HCT116 (cell line): ENCODE results near the gene SNN. TPM values are rescaled to one million over a fixed set of nuclear protein-coding genes. Genes with fewer than 3 reads are reported as not detected.

ENCODE experiments used
- ATAC-seq: fragments of 200-7000 bp; cut with Tn5 transposase; 2 replicates; pipeline ENCODE4 v1.9.1; 2020; ENCODE audit warnings: mild to moderate bottlenecking, moderate library complexity
- BruUV-seq: library from RNA; stranded (reverse); fragments of 400-500 nt; replicated peaks from 2 replicates; lab custom pipeline; 2021; lab: Mats Ljungman, UMichigan
- CTCF ChIA-PET: fragments of 300-600 bp; sonication (Branson Sonifier 250); formaldehyde crosslinking; loops from one replicate; lab custom pipeline; 2021; ENCODE audit warnings: antibody characterized with exemption; lab: Charles Lee
- POLR2A ChIA-PET: fragments of 300-600, 350-600 bp; sonication (Branson Sonifier 250); formaldehyde crosslinking; loops from one replicate; lab custom pipeline; 2021; ENCODE audit warnings: antibody characterized with exemption; lab: Charles Lee
- RAD21 ChIA-PET, 2 experiments: fragments of 300-600 bp; sonication (Branson Sonifier 250); formaldehyde crosslinking; loops; one replicate each; lab custom pipeline; 2023; ENCODE audit warnings: low total read pairs in 2 of 2; ENCODE audit not compliant: uncharacterized antibody in 2 of 2, unreplicated experiment in 2 of 2, low non-redundant PET in 1 of 2; lab: Charles Lee
- DNase-seq: peaks from one replicate; pipeline ENCODE4 v3.0.0-alpha.2; 2010; ENCODE audit warnings: low read depth, low spot score
- H2AFZ ChIP-seq: fragments of 200-600 bp; shearing (Covaris generic), sonication (generic); 2 replicates; pipeline ENCODE4 v1.6.1; 2017; ENCODE audit warnings: low read depth, mixed run types, mixed read lengths, antibody characterized with exemption, low read length; ENCODE audit not compliant: poor library complexity, severe bottlenecking
- H3K27ac ChIP-seq: 2 replicates; pipeline ENCODE4 v1.5.1; 2012; ENCODE audit warnings: low read depth, low read length
- H3K27me3 ChIP-seq: fragments of 200-600 bp; sonication (generic); 2 replicates; pipeline ENCODE4 v1.6.1; 2016; ENCODE audit warnings: mixed run types, low read length, mixed read lengths; ENCODE audit not compliant: insufficient read depth
- H3K36me3 ChIP-seq, 2 experiments: fragments of 200-500 bp in 1 of 2; fragments of 200-600 bp in 1 of 2; sonication (Bioruptor generic) in 1 of 2; sonication (generic) in 1 of 2; 2 replicates each; pipeline versions ENCODE4 v1.5.1 to v1.6.1; 2014 to 2016; ENCODE audit warnings: low read length in 2 of 2, inconsistent platforms in 1 of 2, mixed read lengths in 1 of 2, mixed run types in 1 of 2; ENCODE audit not compliant: insufficient read depth in 2 of 2, control insufficient read depth in 1 of 2
- H3K4me1 ChIP-seq, 2 experiments: fragments of 200-600 bp in 1 of 2; sonication (generic) in 1 of 2; 2 replicates each; pipeline versions ENCODE4 v1.5.1 to v1.6.1; 2012 to 2017; ENCODE audit warnings: low read length in 2 of 2, inconsistent platforms in 1 of 2, mild to moderate bottlenecking in 1 of 2, mixed read lengths in 1 of 2, mixed run types in 1 of 2, moderate library complexity in 1 of 2; ENCODE audit not compliant: insufficient read depth in 2 of 2, control insufficient read depth in 1 of 2
- H3K4me2 ChIP-seq: fragments of 200-600 bp; sonication (generic); 2 replicates; pipeline ENCODE4 v1.6.1; 2017; ENCODE audit warnings: mixed run types, low read length, mixed read lengths
- H3K4me3 ChIP-seq, 2 experiments: fragments of 200-600 bp in 1 of 2; sonication (generic) in 1 of 2; replicated peaks in 1 of 2; 2 replicates each; pipeline ENCODE4 v1.5.1; 2011 to 2016; ENCODE audit warnings: low read length in 2 of 2, control low read depth in 1 of 2, low read depth in 1 of 2, mild to moderate bottlenecking in 1 of 2, mixed read lengths in 1 of 2, mixed run types in 1 of 2
- H3K79me2 ChIP-seq: fragments of 200-600 bp; sonication (generic); 2 replicates; pipeline ENCODE4 v1.6.1; 2017; ENCODE audit warnings: mild to moderate bottlenecking, mixed run types, low read length, moderate library complexity, mixed read lengths; ENCODE audit not compliant: insufficient read depth
- H3K9ac ChIP-seq: fragments of 200-600 bp; sonication (generic); 2 replicates; pipeline ENCODE4 v1.6.1; 2016; ENCODE audit warnings: low read length, mixed read lengths
- H3K9me2 ChIP-seq: fragments of 200-600 bp; sonication (generic), shearing (Covaris generic); 2 replicates; pipeline ENCODE4 v1.6.1; 2017; ENCODE audit warnings: mixed run types, mild to moderate bottlenecking, moderate library complexity; ENCODE audit not compliant: insufficient read depth
- H3K9me3 ChIP-seq, 2 experiments: fragments of 200-500 bp in 1 of 2; fragments of 200-600 bp in 1 of 2; sonication (Bioruptor generic) in 1 of 2; sonication (generic) in 1 of 2; 2 replicates each; pipeline ENCODE4 v1.6.1; 2014 to 2017; ENCODE audit warnings: low read length in 2 of 2, mixed read lengths in 2 of 2, inconsistent platforms in 1 of 2, low read depth in 1 of 2, mild to moderate bottlenecking in 1 of 2, mixed run types in 1 of 2, moderate library complexity in 1 of 2; ENCODE audit not compliant: control insufficient read depth in 1 of 2, insufficient read depth in 1 of 2
- H4K20me1 ChIP-seq: fragments of 200-600 bp; sonication (generic), shearing (Covaris generic); 2 replicates; pipeline ENCODE4 v1.6.1; 2017; ENCODE audit warnings: mixed run types, mild to moderate bottlenecking, moderate library complexity; ENCODE audit not compliant: insufficient read depth
- ATF3 ChIP-seq: IDR thresholded peaks from 2 replicates; pipeline ENCODE4 v1.6.1; 2012
- CBX3 ChIP-seq: IDR thresholded peaks from 2 replicates; pipeline ENCODE4 v1.6.1; 2012; ENCODE audit warnings: low read depth
- CEBPB ChIP-seq: IDR thresholded peaks from 2 replicates; pipeline ENCODE4 v1.6.1; 2012; ENCODE audit warnings: low read depth
- CTCF ChIP-seq, 3 experiments: fragments of 200-600 bp in 1 of 3; sonication (generic) in 1 of 3; IDR thresholded peaks in 2 of 3; conservative IDR thresholded peaks in 1 of 3; 2 replicates each; pipeline ENCODE4 v1.5.1; 2012 to 2017; ENCODE audit warnings: low read depth in 2 of 3, low read length in 2 of 3, antibody characterized with exemption in 1 of 3, borderline replicate concordance in 1 of 3, control low read depth in 1 of 3, mild to moderate bottlenecking in 1 of 3, mixed read lengths in 1 of 3, mixed run types in 1 of 3, moderate library complexity in 1 of 3; ENCODE audit not compliant: insufficient read depth in 1 of 3
- EGR1 ChIP-seq: IDR thresholded peaks from 2 replicates; pipeline ENCODE4 v1.6.1; 2012; ENCODE audit warnings: low read depth
- ELF1 ChIP-seq: IDR thresholded peaks from 2 replicates; pipeline ENCODE4 v1.6.1; 2012; ENCODE audit warnings: low read depth, borderline replicate concordance
- JUND ChIP-seq: IDR thresholded peaks from 2 replicates; pipeline ENCODE4 v1.6.1; 2012
- POLR2A ChIP-seq: IDR thresholded peaks from 2 replicates; pipeline ENCODE4 v1.7.0; 2011; ENCODE audit warnings: borderline replicate concordance; ENCODE audit not compliant: insufficient read depth, insufficient read length; ENCODE audit errors: extremely low read depth
- RAD21 ChIP-seq: IDR thresholded peaks from 2 replicates; pipeline ENCODE4 v1.6.1; 2012; ENCODE audit warnings: low read depth, mild to moderate bottlenecking
- SIN3A ChIP-seq: IDR thresholded peaks from 2 replicates; pipeline ENCODE4 v1.6.1; 2012; ENCODE audit warnings: low read depth
- SP1 ChIP-seq: IDR thresholded peaks from 2 replicates; pipeline ENCODE4 v1.6.1; 2012; ENCODE audit warnings: low read depth
- TCF7L2 ChIP-seq: IDR thresholded peaks from 2 replicates; pipeline ENCODE4 v1.7.0; 2011; ENCODE audit warnings: borderline replicate concordance, inconsistent platforms; ENCODE audit not compliant: insufficient read depth, insufficient read length; ENCODE audit errors: extremely low read depth
- YY1 ChIP-seq: IDR thresholded peaks from 2 replicates; pipeline ENCODE4 v1.6.1; 2011; ENCODE audit warnings: low read length, low read depth, moderate library complexity, mild to moderate bottlenecking; ENCODE audit not compliant: insufficient replicate concordance; ENCODE audit errors: extremely low read depth
- ZBTB33 ChIP-seq: IDR thresholded peaks from 2 replicates; pipeline ENCODE4 v1.6.1; 2011; ENCODE audit warnings: mild to moderate bottlenecking, low read length, moderate library complexity; ENCODE audit not compliant: insufficient replicate concordance; ENCODE audit errors: extremely low read depth
- intact Hi-C: fragments of 100-400 bp; cut with micrococcal nuclease; formaldehyde crosslinking; loops from 2 replicates; pipeline ENCODE4 v1.10.0; 2022
- total RNA-seq: library from RNA; stranded (reverse); gene quantifications from one replicate; pipeline ENCODE4 v1.2.1, GENCODE V29; 2021; ENCODE audit not compliant: unreplicated experiment

SNN gene
- total RNA-seq, 1 experiment from 2014 or later = 12.2 TPM

GRCh38 chr16:11700264-11701029 lies 32.2 kb downstream of the SNN start (continued):
- no peak for TF ChIP-seq CTCF (IDR thresholded peaks at IDR 0.05 in 2 of 3, conservative IDR thresholded peaks at IDR 0.05 in 1 of 3; ENCODE audit: borderline replicate concordance in 1 of 3, insufficient read depth in 1 of 3, low read depth in 2 of 3, low read length in 2 of 3)
- no peak for TF ChIP-seq RAD21
- no peak for TF ChIP-seq YY1

GRCh38 chr16:11705311-11706025 lies 37.2 kb downstream of the SNN start:
- ATAC-seq = no peak

More at GRCh38 chr16:11705311-11706025, 37.2 kb downstream of the SNN start:
- Histone ChIP-seq H3K79me2 (peaks cover 8% of the 10 kb centered on the region; the same call in 1 of the 2 replicates), H3K36me3 (peaks cover 0 to 3% of the 10 kb centered on the region in 2 experiments; a peak in 1 of 4 replicates), H3K4me3 (no peak overlapping the region), H4K20me1 (no peaks in the 10 kb centered on the region), H3K9me3 (no peaks in the 10 kb centered on the region), H3K4me1 (no peaks in the 10 kb centered on the region), H3K9me2 (no peaks in the 10 kb centered on the region), H3K4me2 (no peak overlapping the region), H2AFZ (no peak overlapping the region), H3K27me3 (no peaks in the 10 kb centered on the region), H3K27ac (no peak overlapping the region), H3K9ac (no peak overlapping the region)
- RAD21 ChIA-PET = no interaction called here
- POLR2A ChIA-PET = no interaction called here
- BruUV-seq = no TSS peak
- intact Hi-C loops = no loop called here
- TF ChIP-seq CTCF (IDR thresholded peaks at IDR 0.05 in 2 of 3, conservative IDR thresholded peaks at IDR 0.05 in 1 of 3; ENCODE audit: borderline replicate concordance in 1 of 3, insufficient read depth in 1 of 3, low read depth in 2 of 3, low read length in 2 of 3) = no peak
- no peak for TF ChIP-seq ELF1
- TF ChIP-seq CBX3 = no peak
- no peak for TF ChIP-seq POLR2A
- no peak for TF ChIP-seq EGR1
- TF ChIP-seq SIN3A = no peak
- TF ChIP-seq TCF7L2 = no peak
- TF ChIP-seq ZBTB33 = no peak
- TF ChIP-seq ATF3 = no peak
- TF ChIP-seq CEBPB = no peak
- no peak for TF ChIP-seq SP1
- TF ChIP-seq YY1 = no peak
- no peak for TF ChIP-seq JUND
- no peak for DNase-seq
- CTCF ChIA-PET = no interaction called here
